ENCODE results near the gene CDHR2.
A peak's percentile ranks its signal among the peaks of the same experiment; 100 is the strongest.

CDHR2 gene

GRCh38 chr5:176529116-176529740, 19.9 kb upstream of the CDHR2 start:
- DNase-seq, result no peak

- DNase-seq, result no peak
Observed at GRCh38 chr5:176529741-176530141, 19.4 kb upstream of the CDHR2 start.

- DNase-seq, result no peak
Observed at GRCh38 chr5:176530393-176530982, 18.7 kb upstream of the CDHR2 start.

- DNase-seq, result no peak
Observed at GRCh38 chr5:176530983-176531901, 17.9 kb upstream of the CDHR2 start.

GRCh38 chr5:176531902-176532493, 17.1 kb upstream of the CDHR2 start:
- no peak for DNase-seq

- no peak for DNase-seq
Observed at GRCh38 chr5:176532795-176533194, 16.3 kb upstream of the CDHR2 start.

GRCh38 chr5:176533390-176533789, 15.8 kb upstream of the CDHR2 start:
- peak; percentile 28 for DNase-seq

GRCh38 chr5:176533894-176534611, 15.1 kb upstream of the CDHR2 start:
- no peak for DNase-seq

- no peak for DNase-seq
Observed at GRCh38 chr5:176534640-176535039, 14.5 kb upstream of the CDHR2 start.

- no peak for DNase-seq
Observed at GRCh38 chr5:176535101-176535663, 14.0 kb upstream of the CDHR2 start.

GRCh38 chr5:176535664-176536131, 13.4 kb upstream of the CDHR2 start:
- DNase-seq, result peak; percentile 52

- peak; percentile 71 for DNase-seq
Observed at GRCh38 chr5:176536132-176536901, 12.8 kb upstream of the CDHR2 start.

GRCh38 chr5:176536902-176537553, 12.1 kb upstream of the CDHR2 start, which contains the start of gene RNF44:
RNF44 (minus strand) TSS chr5:176537402; CDS start chr5:176532472, 4,930 bp downstream.
- peak; percentile 97 for DNase-seq

- no peak for DNase-seq
Observed at GRCh38 chr5:176537554-176538229, 11.4 kb upstream of the CDHR2 start.

- no peak for DNase-seq
Observed at GRCh38 chr5:176538230-176538988, 10.7 kb upstream of the CDHR2 start.

- DNase-seq, result no peak
Observed at GRCh38 chr5:176538989-176539384, 10.2 kb upstream of the CDHR2 start.

- DNase-seq, result no peak
Observed at GRCh38 chr5:176540476-176540899, 8.7 kb upstream of the CDHR2 start.

- no peak for DNase-seq
Observed at GRCh38 chr5:176540956-176541337, 8.2 kb upstream of the CDHR2 start.
